Measurements from ENCODE around the gene CDK15.

DNA sequence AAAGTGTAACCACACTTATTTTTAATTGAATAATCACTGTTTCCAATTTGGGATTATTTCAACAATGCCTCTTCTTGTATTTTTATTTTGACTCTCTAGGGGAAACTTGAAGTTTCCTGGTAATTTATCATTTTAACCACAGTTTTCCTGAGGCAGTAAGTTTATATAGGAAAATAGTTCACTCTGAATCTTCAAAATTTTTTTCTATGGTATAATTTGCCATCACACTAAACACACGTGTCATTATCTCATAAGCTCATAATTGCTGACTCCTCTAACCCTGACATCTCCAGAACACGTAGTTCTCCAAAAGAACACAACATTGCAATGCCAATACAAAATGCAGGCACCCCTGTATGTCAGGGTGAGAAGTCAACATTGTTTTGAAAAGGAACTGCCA, 125.1 kb downstream of the CDK15 start:
- TF ChIP-seq POLR2AphosphoS5 (IDR thresholded peaks at IDR 0.05) = no peak
- TF ChIP-seq, protein P1, sequence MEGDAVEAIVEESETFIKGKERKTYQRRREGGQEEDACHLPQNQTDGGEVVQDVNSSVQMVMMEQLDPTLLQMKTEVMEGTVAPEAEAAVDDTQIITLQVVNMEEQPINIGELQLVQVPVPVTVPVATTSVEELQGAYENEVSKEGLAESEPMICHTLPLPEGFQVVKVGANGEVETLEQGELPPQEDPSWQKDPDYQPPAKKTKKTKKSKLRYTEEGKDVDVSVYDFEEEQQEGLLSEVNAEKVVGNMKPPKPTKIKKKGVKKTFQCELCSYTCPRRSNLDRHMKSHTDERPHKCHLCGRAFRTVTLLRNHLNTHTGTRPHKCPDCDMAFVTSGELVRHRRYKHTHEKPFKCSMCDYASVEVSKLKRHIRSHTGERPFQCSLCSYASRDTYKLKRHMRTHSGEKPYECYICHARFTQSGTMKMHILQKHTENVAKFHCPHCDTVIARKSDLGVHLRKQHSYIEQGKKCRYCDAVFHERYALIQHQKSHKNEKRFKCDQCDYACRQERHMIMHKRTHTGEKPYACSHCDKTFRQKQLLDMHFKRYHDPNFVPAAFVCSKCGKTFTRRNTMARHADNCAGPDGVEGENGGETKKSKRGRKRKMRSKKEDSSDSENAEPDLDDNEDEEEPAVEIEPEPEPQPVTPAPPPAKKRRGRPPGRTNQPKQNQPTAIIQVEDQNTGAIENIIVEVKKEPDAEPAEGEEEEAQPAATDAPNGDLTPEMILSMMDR (IDR thresholded peaks at IDR 0.05) = no peak

Data from gastroesophageal sphincter (tissue), 3 donors.